Stimulated activated naive CD8-positive, alpha-beta T cell treated with anti-CD3 and anti-CD28 coated beads, Interleukin-15, Interleukin-2, amounts not matched to agents 100 ng/mL and 50 ng/mL, for 24 hours (primary cell): ENCODE data around the gene RICTOR.
"Not testable (repeated sequence)": the region's sequence is repeated elsewhere in the genome, so short reads cannot be mapped to it uniquely, and the experiment has no call there.

ENCODE experiments used
- H3K27ac Mint-ChIP-seq: one replicate; pipeline ENCODE4 v1.8.0; 2021; ENCODE audit warnings: mild to moderate bottlenecking, mixed read lengths
- H3K27me3 Mint-ChIP-seq: one replicate; pipeline ENCODE4 v1.8.0; 2021; ENCODE audit warnings: mixed read lengths
- H3K36me3 Mint-ChIP-seq: one replicate; pipeline ENCODE4 v1.8.0; 2021; ENCODE audit warnings: low read depth, mixed read lengths
- H3K4me1 Mint-ChIP-seq: one replicate; pipeline ENCODE4 v1.8.0; 2021; ENCODE audit warnings: low read depth, mixed read lengths
- H3K4me3 Mint-ChIP-seq: one replicate; pipeline ENCODE4 v1.8.0; 2021; ENCODE audit warnings: mild to moderate bottlenecking, mixed read lengths
- H3K9me3 Mint-ChIP-seq: one replicate; pipeline ENCODE4 v1.8.0; 2021; ENCODE audit warnings: mixed read lengths

RICTOR gene

GRCh38 chr5:38989974-38990719, 84.1 kb downstream of the RICTOR start:
- H3K36me3 Mint-ChIP-seq = peaks cover 69% of the 10 kb centered on the region
- not testable (repeated sequence) for H3K27me3 Mint-ChIP-seq, H3K4me3 Mint-ChIP-seq, H3K9me3 Mint-ChIP-seq, H3K4me1 Mint-ChIP-seq, H3K27ac Mint-ChIP-seq

- Mint-ChIP-seq H3K9me3 (peaks cover 10% of the 10 kb centered on the region), H3K36me3 (peaks cover 52% of the 10 kb centered on the region), H3K27ac (no peak overlapping the region), H3K27me3 (no peaks in the 10 kb centered on the region), H3K4me1 (no peaks in the 10 kb centered on the region), H3K4me3 (no peak overlapping the region)
Observed at GRCh38 chr5:38985909-38986452, 88.2 kb downstream of the RICTOR start.

GRCh38 chr5:38979535-38979934, 94.7 kb downstream of the RICTOR start:
- no peaks in the 10 kb centered on the region for H3K9me3 Mint-ChIP-seq
- H3K27ac Mint-ChIP-seq = no peak overlapping the region
- peaks cover 33% of the 10 kb centered on the region for H3K36me3 Mint-ChIP-seq
- no peaks in the 10 kb centered on the region for H3K27me3 Mint-ChIP-seq
- no peak overlapping the region for H3K4me3 Mint-ChIP-seq
- peaks cover 10% of the 10 kb centered on the region for H3K4me1 Mint-ChIP-seq

GRCh38 chr5:38978036-38978435, 96.2 kb downstream of the RICTOR start:
- peaks cover 29% of the 10 kb centered on the region for H3K36me3 Mint-ChIP-seq
- no peak overlapping the region for H3K4me3 Mint-ChIP-seq

DNA sequence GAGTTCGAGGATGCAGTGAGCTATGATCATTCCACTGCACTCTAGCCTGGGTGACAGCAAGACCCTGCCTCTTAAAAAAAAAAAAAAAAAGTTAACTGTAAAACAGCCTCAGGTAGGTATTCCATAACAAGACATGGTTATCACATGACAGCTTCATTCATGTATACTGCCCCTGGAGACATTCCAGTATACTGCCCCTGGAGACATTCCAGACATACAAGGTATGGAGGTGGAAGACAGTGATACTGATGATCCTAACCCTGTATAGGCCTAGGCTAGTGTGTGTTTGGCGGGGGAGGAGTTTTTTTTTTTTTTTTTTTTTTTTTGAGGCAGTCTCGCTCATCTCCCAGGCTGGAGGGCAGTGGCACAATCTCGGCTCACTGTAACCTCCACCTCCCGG, 105.5 kb downstream of the RICTOR start:
- Mint-ChIP-seq H3K27me3 (no peaks in the 10 kb centered on the region), H3K9me3 (no peaks in the 10 kb centered on the region), H3K4me1 (no peaks in the 10 kb centered on the region), H3K36me3 (peaks cover 26% of the 10 kb centered on the region), H3K4me3 (no peak overlapping the region), H3K27ac (no peak overlapping the region)

More at GRCh38 chr5:38978036-38978435, 96.2 kb downstream of the RICTOR start:
- H3K27me3 Mint-ChIP-seq = no peaks in the 10 kb centered on the region
- H3K4me1 Mint-ChIP-seq = peaks cover 10% of the 10 kb centered on the region
- H3K9me3 Mint-ChIP-seq = no peaks in the 10 kb centered on the region
- no peak overlapping the region for H3K27ac Mint-ChIP-seq

DNA sequence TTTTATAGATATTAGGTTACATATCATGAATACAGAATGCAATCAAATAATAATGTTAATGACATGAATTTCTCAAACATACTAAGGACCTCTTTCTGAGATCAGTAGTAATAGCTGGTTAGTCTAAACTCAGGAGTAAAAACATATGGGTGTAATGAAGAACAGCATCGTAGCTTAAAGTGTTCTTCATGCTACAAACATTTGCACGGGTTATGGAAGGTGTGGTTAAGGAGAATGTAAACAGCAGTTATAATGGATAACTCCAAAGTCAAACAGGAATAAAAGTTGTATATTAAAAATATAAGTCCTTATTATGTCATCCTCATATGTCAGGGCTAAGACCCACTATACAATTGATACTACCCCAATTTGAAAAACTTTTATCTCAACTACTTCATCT, 112.5 kb downstream of the RICTOR start:
- H3K4me1 Mint-ChIP-seq = no peaks in the 10 kb centered on the region
- H3K27ac Mint-ChIP-seq = no peak overlapping the region
- H3K27me3 Mint-ChIP-seq = no peaks in the 10 kb centered on the region
- H3K4me3 Mint-ChIP-seq = no peak overlapping the region
- H3K36me3 Mint-ChIP-seq = peaks cover 42% of the 10 kb centered on the region
- H3K9me3 Mint-ChIP-seq = no peaks in the 10 kb centered on the region

GRCh38 chr5:38953426-38954012, 120.7 kb downstream of the RICTOR start:
- Mint-ChIP-seq H3K4me3 (no peak overlapping the region), H3K27me3 (no peaks in the 10 kb centered on the region), H3K9me3 (no peaks in the 10 kb centered on the region), H3K4me1 (no peaks in the 10 kb centered on the region), H3K36me3 (peaks cover 61% of the 10 kb centered on the region), H3K27ac (no peak overlapping the region)

GRCh38 chr5:38948501-38948900, 125.7 kb downstream of the RICTOR start:
- H3K36me3 Mint-ChIP-seq = peaks cover 62% of the 10 kb centered on the region
- no peaks in the 10 kb centered on the region for H3K27me3 Mint-ChIP-seq
- no peak overlapping the region for H3K4me3 Mint-ChIP-seq
- no peaks in the 10 kb centered on the region for H3K9me3 Mint-ChIP-seq
- no peak overlapping the region for H3K27ac Mint-ChIP-seq
- no peaks in the 10 kb centered on the region for H3K4me1 Mint-ChIP-seq

- peaks cover 45% of the 10 kb centered on the region for H3K36me3 Mint-ChIP-seq
- no peaks in the 10 kb centered on the region for H3K4me1 Mint-ChIP-seq
- H3K4me3 Mint-ChIP-seq = no peak overlapping the region
- no peaks in the 10 kb centered on the region for H3K27me3 Mint-ChIP-seq
- no peaks in the 10 kb centered on the region for H3K9me3 Mint-ChIP-seq
- H3K27ac Mint-ChIP-seq = no peak overlapping the region
Observed at GRCh38 chr5:38944282-38944681, 129.9 kb downstream of the RICTOR start.

- Mint-ChIP-seq H3K9me3 (no peaks in the 10 kb centered on the region), H3K36me3 (peaks cover 51% of the 10 kb centered on the region), H3K27ac (no peak overlapping the region), H3K4me1 (no peaks in the 10 kb centered on the region), H3K4me3 (no peak overlapping the region), H3K27me3 (no peaks in the 10 kb centered on the region)
Observed at GRCh38 chr5:38941912-38942311, 132.3 kb downstream of the RICTOR start.

GRCh38 chr5:38940230-38940858, 133.9 kb downstream of the RICTOR start:
- no peak overlapping the region for H3K4me3 Mint-ChIP-seq
- peaks cover 51% of the 10 kb centered on the region for H3K36me3 Mint-ChIP-seq
- no peaks in the 10 kb centered on the region for H3K27me3 Mint-ChIP-seq
- no peak overlapping the region for H3K27ac Mint-ChIP-seq
- H3K9me3 Mint-ChIP-seq = no peaks in the 10 kb centered on the region
- no peaks in the 10 kb centered on the region for H3K4me1 Mint-ChIP-seq

- Mint-ChIP-seq H3K36me3 (peaks cover 39% of the 10 kb centered on the region), H3K4me1 (no peaks in the 10 kb centered on the region), H3K27ac (no peak overlapping the region), H3K27me3 (no peaks in the 10 kb centered on the region), H3K9me3 (no peaks in the 10 kb centered on the region), H3K4me3 (no peak overlapping the region)
Observed at GRCh38 chr5:38938973-38939372, 135.2 kb downstream of the RICTOR start.

GRCh38 chr5:38938424-38938823, 135.8 kb downstream of the RICTOR start:
- peaks cover 39% of the 10 kb centered on the region for H3K36me3 Mint-ChIP-seq
- H3K27ac Mint-ChIP-seq = no peak overlapping the region
- H3K4me1 Mint-ChIP-seq = no peaks in the 10 kb centered on the region
- H3K4me3 Mint-ChIP-seq = no peak overlapping the region
- no peaks in the 10 kb centered on the region for H3K9me3 Mint-ChIP-seq
- H3K27me3 Mint-ChIP-seq = no peaks in the 10 kb centered on the region

- Mint-ChIP-seq H3K27ac (no peak overlapping the region), H3K9me3 (no peaks in the 10 kb centered on the region), H3K27me3 (no peaks in the 10 kb centered on the region), H3K4me3 (no peak overlapping the region), H3K4me1 (no peaks in the 10 kb centered on the region), H3K36me3 (peaks cover 34% of the 10 kb centered on the region)
Observed at GRCh38 chr5:38936269-38936668, 137.9 kb downstream of the RICTOR start.

DNA sequence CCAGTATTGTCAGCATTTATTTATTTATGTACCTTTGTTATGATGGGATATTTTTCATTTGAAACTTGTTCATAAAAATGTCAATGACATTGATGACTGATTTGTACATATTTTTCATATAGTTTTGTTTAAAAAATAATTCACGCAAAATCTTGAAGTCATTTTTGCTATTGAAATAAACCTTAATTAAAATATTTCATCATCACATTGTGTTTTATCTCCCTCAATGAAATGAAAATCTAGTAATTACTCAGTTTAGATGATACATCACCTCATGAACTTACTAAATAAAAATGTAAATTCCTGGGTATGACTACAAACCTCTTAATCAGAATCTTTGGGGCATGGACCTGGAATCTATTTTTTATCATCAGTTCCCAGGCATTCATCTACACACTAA, 138.8 kb downstream of the RICTOR start:
- no peaks in the 10 kb centered on the region for H3K9me3 Mint-ChIP-seq
- peaks cover 31% of the 10 kb centered on the region for H3K36me3 Mint-ChIP-seq
- H3K4me1 Mint-ChIP-seq = no peaks in the 10 kb centered on the region
- H3K27me3 Mint-ChIP-seq = no peaks in the 10 kb centered on the region
- no peak overlapping the region for H3K27ac Mint-ChIP-seq
- no peak overlapping the region for H3K4me3 Mint-ChIP-seq
